HG02870 (cell line): Measurements from ENCODE around the gene RTN1.

Experiments used
- ATAC-seq: cut with Tn5 transposase; IDR thresholded peaks from one replicate; pipeline ENCODE4 v1.9.1; 2021; ENCODE audit warnings: mild to moderate bottlenecking, moderate library complexity; ENCODE audit not compliant: unreplicated experiment

Gene RTN1

GRCh38 chr14:59576332-59577294 lies 294.0 kb downstream of the RTN1 start, which contains the start of gene CCDC175:
TSS of gene CCDC175 (minus strand) at chr14:59576812. CDS start at chr14:59576775, 37 bp downstream.
- peak; percentile 97 for ATAC-seq

- no peak for ATAC-seq
These were observed 300.5 kb downstream of the RTN1 start for GRCh38 chr14:59570122-59570521.

GRCh38 chr14:59566725-59567124 lies 303.9 kb downstream of the RTN1 start:
- no peak for ATAC-seq

GRCh38 chr14:59566296-59566695 lies 304.3 kb downstream of the RTN1 start:
- no peak for ATAC-seq

GRCh38 chr14:59565087-59565486 lies 305.5 kb downstream of the RTN1 start:
- no peak for ATAC-seq

- ATAC-seq, result no peak
These were observed 306.2 kb downstream of the RTN1 start for GRCh38 chr14:59564366-59564765.

GRCh38 chr14:59547310-59547709 lies 323.3 kb downstream of the RTN1 start:
- ATAC-seq, result no peak
